Renal cortical epithelial cell (primary cell): ENCODE results near the gene ATP8A2. TPM values are rescaled to one million over a fixed set of nuclear protein-coding genes. Genes with fewer than 3 reads are reported as not detected.
A peak's percentile ranks its signal among the peaks of the same experiment; 100 is the strongest.

Source experiments
- DNase-seq: peaks from one replicate; pipeline ENCODE4 v3.0.0-alpha.2; 2011; ENCODE audit warnings: low read depth
- total RNA-seq: library from RNA; depleted of rRNA; stranded (reverse); fragments of >200 nt; gene quantifications from 2 replicates; pipeline ENCODE4 v1.2.3, GENCODE V29; 2014

Gene ATP8A2
- total RNA-seq, 1 donor from 2014 or later = 2.7 TPM

DNA sequence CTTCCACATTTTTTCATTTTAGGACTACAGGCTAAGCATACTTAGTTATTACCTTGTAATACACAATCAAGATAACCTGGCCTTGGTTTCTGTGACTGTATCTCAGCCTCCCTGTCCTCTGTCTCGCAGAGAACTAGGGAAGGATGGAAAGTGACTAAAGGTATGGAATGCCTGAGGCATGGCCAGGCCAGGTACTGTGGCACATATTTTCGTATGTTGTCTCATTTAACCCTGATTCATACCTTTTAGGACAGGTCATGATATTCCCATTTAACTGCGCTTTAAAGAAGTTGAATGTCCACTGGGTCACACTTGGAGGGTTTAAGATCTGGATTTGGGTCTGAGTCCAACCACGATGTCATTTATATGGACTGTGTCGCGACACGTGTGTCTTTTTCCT lies 357.4 kb downstream of the ATP8A2 start:
- DNase-seq = no peak

DNA sequence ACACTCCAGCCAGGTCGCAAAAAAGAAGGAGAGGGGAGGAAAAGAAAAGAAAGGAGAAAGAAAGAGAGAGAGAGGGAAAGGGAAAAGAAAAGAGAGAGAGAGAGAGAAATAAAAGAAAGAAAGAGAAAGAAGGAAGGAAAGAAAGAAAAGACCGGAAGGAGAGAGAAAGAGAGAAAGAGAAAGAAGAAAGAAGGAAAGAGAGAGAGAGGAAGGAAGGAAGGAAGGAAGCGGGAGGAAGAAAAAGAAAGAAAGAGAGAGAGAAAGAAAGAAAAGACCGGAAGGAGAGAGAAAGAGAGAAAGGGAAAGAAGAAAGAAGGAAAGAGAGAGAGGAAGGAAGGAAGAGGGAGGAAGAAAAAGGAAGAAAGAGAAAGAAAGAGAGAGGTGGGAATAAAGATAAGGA lies 359.3 kb downstream of the ATP8A2 start:
- no peak for DNase-seq

DNA sequence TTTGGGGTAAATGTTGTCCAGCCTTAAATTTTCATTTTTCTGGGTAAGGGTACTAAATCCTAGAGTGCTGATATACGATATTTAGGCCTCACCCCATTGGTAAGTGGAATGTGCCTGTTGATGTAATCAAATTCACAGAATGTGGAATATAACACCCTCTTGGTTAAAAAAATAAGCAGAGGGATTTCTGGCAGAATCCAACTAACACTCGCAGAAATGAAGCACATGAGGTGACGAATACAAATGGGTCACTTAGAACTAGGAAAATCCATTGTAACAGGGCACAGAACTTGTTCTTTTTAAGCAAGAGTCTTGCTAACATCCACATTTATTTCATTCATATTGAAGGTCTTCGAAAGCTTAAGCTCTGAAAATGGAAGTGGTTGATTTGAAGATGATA lies 359.8 kb downstream of the ATP8A2 start:
- DNase-seq = no peak

DNA sequence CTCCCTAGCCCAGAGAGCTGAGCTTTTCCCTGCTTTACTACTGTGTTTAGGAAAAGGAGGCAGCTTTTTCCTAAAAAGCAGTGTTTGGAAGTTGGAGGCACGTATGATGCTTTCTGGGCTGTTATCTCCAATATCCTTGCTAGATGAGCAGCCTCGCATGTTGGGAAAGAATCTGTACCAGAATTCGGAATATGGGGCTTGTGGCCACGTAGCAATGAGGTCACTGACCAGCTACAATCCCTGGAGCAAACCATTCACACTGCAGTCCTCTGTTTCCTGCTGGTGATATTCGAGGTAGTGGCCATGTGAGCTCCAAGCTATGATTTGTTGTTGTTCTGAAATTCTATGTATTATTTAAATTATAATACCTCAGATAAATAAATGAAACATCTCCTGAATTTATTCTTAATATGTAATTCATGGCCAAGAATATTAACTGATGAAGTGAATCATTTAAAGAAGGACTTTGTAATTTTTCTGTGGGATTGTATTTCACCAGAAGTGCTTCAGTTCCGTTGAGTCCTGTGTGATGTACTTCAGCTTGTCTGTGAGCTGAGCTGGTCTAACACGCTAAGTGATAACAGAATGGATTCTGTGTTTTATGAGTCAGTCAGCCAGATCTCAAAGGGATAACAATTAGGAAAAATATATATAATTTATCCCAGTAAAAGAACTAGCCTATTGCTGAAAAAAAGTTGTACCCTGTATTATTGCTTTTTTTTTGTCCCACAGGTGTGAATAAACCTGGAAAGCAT lies 360.5 kb downstream of the ATP8A2 start:
- DNase-seq = peak; percentile 39

DNA sequence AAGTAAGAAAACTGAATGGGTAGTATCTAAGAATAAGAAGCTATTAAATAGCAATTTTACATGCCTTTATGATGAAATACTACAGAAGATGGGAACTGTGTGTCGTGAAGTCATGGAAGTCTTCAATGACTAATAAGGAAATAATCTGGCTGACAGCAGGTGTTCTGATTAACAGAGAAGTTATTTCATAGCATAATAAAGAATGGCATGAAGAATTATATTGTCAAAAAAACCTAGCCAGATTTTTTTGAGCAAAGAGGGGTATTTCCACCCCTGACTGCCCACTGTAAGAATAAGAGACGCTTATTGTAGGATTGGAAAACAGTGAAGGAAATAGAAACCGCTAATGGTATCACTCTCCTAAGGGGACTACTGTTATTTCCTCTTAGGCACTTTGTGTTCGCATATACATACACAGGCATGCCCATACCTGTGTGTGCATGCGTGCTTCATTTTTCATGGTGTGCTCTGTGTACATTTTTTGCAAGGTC lies 361.3 kb downstream of the ATP8A2 start:
- peak; percentile 82 for DNase-seq

DNA sequence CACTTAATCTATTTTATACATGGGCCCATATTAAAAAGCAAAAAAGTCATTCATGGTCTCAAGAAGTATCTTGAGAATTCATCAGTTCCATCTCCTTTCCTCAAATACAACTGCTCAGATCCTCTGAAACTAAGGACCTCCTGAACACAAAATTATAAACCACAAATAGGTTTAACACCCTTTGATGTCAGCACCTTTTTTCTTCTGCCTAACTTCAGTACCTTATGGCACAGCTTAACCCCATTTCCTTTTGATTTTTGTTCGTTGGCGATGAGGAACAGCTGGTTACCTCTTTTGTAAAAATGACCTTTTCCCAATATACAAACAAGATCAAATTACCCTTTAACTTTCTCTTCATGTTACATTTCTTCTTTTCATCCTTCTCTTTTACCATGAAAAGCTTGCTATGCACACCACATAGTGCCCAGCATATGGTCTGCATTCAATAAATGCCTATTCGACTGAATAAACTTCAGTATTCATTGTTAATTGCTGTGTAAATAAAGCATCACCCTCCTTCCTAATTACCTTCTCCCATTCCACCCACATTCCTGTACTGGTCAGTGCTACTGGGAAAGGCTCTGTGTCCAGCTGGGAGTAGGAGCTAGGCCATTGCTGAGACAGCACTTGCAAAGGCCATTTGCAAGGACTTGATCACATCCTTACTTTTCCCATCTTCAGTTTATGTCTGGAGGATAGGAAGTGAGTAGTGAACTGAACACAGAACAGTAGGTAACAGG lies 362.1 kb downstream of the ATP8A2 start:
- peak; percentile 71 for DNase-seq

DNA sequence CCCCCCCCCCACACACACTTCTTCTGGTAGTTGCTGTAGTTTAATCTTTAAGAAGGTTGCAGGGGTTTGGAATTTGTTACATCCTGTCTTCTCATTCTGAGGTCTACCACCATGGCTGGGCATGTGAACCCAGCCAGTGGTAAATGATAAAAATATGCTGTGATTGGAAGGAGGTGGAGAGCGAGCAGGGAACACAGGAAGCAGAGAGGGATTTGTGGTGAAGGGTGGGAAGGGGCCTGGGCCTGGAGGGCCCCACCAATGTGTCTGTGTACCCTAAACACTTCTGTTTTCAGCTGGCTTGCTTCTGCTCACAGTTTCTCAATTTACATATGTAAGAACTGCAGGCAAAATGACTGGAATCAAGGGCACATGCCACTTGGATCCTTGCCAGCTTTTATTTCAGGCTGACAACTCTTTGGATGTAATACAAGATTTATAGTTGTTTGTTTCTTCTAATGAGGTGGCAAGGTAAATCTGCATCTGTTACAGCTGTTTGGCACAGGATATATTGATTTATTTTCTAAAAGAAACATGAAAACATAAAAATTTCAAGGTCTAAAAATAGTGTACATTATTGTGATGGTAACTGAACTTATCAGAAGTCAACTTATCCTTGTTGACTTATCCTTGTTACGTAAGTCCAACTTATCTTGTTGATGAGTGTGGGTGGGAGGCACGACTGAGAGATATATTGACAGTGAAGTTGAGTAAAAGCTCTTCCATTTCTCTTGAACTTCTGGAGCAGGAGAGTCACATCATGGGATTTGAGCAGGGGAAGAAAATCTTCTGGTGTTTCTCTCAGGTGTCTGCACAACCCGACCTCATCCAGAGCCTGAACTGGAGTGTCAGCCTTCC lies 366.8 kb downstream of the ATP8A2 start:
- DNase-seq = peak; percentile 85

DNA sequence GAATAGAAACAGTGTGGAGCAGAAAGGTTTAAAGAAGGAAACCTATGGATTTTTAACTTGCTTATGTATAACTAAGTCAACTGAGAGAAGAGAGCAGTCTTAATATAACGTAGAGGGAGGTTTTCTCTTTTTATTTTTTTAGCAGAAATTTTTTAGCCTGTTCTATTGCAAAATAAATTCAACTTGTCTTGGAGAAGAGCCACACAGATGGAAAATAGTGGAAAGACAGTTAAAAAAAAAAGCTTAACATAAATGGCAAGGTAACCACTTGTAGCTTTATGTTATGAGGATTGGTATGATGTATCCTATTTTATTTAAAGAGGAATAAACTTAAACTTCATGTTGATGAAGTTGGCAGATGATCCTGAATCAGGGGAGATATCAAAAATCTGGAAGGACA lies 367.6 kb downstream of the ATP8A2 start:
- DNase-seq = no peak

DNA sequence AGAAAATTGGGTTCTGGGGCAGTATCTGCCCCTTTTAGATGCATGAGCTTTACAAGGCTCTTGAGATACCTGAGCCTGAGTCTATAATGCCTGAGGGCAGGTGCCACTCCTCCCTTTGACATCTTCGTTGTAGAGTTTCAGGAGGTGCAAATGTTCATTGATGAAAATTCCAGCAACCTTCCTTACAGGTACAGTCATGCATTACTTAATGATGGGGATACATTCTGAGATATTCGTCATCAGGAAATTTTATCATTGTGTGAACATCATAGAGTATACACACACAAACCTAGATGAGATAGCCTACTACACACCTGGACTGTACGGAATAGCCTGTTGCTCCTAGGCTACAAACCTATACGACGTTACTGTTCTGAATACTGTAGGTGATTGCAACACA lies 370.0 kb downstream of the ATP8A2 start:
- no peak for DNase-seq

DNA sequence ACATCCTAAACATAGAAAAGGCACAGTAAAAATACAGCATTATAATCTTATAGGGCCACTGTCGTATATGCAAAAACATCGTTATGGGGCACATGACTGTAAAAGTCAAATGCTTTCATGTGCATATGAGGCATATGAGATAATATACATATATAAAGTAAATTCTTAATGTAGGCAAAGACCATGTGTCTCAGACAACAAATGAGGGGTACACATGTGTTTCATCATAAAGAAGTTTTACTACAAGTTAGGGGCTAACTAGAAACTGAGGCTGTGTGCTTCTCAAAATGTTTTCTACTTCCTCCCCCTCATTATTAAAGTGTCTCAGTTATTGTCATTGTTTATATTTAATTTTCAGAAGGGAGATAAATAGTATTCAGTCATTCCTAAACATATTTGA lies 370.4 kb downstream of the ATP8A2 start:
- DNase-seq = no peak

DNA sequence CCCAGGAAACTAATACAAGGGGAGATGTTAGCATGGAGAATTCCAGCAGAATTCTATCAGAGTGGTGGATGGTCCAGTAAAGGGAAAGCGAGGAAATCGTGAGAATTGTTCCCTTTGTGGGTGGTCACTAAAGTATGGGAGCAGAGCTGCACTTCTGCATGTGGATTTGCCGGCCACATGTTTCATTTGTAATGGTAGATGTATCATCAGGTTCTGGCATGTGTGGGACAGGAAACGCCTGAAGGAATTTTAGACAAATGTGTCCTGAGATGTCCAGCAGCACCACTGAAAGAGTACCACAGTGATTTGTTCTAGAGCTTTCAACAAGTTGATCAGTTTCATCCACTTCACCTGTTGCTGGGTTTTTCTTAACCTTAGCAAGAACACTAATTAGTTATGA lies 371.6 kb downstream of the ATP8A2 start:
- no peak for DNase-seq

DNA sequence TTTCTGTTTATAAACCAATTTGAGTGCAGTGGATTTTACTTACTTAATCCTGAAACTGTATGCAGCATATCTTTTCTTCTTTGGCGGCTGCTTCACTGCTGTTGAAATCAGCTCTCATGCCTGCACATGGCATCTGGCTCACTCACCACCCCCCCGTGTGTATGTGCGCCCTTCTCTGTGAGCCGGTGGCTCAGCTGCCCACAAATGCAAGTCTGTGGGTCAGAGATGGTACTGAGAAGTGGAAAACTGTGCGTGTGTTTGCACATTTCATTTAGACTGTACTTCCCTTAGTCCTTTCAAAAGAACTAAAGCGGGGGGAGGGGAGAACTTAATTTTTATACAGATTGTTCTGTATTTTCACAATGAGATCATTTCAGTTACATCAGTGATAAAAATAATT lies 372.4 kb downstream of the ATP8A2 start:
- no peak for DNase-seq

DNA sequence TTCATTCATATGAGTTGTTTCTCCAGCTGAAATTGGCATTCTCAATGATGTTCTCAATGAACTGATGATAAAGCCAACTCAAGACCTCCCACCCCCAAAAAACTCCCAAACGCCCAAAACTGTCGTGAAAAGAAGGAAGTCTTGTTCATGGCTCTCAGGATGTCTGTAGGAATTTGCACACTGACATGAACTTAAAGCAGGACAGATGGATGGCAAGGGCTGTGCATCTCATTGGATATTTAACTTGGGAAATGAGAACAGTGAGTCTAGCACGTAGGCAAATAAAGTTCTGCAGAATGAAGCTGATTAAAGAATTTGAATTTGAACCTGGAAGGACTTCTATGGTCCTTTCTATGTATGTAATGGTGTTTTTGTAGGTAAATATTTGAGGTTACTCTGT lies 374.4 kb downstream of the ATP8A2 start:
- DNase-seq = no peak

DNA sequence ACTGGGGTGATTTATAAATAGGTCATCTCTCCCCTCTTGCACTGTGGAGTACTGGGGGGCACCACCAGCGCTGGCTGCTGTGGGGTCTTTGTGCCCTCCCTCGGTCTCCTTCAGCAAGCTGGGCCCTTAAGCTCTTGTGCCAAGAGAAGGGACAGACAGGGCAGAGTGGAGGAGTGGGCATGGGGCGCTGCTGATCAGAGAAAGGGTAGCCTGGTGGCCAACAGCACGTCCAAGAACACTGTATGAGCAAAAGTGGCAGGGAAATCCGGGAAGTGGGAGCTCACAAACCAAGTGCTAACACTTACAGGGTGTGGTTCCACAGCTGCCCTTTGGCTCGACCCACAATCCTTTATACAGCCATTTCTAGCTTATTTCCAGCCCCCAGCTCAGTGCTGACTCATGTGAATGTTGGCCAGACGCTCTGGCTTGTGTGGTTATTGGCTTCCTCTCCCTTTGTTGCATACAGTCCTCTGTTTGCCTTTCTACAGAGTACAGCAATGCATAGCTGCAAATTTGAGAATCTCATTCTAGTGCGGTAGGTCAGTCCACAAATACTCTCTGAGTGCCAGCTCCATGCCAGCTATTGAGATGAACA lies 381.3 kb downstream of the ATP8A2 start:
- DNase-seq = peak; percentile 82

DNA sequence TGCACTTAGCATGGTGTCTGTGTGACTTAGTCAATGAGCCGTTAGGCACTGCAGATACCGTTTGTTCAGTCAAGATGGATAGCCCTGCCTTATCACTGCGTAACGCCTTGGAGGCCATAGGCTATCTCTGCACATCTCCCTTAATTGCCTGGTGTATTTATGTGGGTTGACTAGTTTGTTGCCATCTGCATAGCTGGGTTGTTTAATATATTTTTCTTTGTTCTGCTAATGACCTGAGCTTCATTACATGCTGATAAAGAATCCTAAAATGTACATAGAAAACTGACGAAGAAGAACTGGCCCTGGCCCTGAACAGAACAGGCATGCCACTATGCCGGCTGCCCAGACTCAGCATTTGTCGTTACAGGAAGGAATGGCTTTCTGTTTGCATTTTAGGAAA lies 382.2 kb downstream of the ATP8A2 start:
- DNase-seq = no peak

DNA sequence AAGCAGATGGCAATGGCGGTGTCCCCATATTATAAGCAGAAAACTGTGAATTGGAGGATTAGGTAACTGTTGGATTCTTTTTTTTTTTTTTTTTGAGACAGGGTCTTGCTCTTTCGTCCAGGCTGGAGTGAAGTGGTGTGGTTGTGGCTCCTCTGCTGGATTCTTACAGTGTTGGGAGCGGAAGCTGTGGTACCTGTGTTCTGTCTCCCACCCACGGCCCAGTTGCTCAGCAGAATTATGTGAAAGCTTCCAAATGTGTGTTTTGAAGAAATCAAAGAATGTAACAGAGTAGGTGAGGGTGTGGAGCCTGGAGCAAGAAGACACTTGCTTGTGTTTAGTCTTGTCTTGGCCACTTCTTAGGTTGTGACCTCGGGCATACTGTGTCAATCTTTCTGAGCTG lies 384.5 kb downstream of the ATP8A2 start:
- no peak for DNase-seq

DNA sequence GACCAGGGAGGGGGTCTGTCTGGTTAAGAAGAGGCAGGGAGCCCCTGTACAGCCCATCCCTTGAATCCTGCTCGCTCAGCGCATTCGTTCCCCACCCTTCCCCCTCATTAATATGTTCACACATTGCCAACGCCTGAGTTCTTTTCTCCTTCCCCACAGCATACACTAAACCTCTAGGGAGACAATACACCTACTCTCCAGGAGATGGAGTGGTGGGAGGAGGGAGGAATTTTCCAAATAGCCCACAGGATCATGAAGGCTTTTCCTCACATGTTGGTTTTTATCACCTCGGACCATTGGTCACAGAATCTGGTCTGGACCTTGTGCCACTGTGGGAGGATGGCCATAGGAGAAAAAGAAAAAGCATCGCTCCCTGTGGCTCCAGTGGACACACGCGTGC lies 385.1 kb downstream of the ATP8A2 start:
- DNase-seq = peak; percentile 29

DNA sequence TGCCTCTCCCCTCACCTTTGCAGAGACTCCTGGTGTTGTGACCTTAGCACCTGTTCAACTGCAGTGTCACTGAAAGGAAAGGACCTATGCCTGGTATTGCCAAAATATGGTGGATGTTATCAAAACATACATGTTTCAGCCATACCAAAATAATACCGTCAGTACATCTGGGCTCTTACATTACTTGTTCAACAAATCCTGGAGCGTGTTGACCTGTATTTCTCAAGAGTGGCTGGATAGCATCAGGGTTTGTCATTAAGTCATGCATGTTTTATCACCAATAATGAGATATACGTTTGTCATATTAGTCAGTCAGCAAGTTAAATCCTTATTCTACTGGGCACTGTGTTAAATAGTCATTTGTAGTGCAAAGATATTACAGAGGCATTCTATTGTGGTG lies 389.3 kb downstream of the ATP8A2 start:
- no peak for DNase-seq

DNA sequence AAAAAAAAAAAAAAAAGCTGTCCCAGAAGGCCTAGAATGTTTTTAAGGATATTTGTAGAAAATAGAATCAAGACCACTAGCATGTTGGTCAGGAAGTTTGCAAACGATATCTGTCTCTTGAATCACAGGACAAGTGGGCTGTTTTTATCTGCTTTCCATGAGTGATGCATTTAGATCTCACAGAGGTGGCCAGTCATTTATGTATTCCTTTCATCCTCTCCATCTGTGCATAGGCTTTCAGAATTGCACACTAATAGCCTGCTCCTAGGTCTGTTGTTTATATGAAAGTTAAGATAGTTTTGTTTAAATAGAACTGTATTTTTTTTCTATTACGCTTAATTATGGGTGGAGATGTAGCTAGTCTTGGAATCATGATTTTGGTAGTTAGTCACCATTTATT lies 390.5 kb downstream of the ATP8A2 start:
- no peak for DNase-seq

DNA sequence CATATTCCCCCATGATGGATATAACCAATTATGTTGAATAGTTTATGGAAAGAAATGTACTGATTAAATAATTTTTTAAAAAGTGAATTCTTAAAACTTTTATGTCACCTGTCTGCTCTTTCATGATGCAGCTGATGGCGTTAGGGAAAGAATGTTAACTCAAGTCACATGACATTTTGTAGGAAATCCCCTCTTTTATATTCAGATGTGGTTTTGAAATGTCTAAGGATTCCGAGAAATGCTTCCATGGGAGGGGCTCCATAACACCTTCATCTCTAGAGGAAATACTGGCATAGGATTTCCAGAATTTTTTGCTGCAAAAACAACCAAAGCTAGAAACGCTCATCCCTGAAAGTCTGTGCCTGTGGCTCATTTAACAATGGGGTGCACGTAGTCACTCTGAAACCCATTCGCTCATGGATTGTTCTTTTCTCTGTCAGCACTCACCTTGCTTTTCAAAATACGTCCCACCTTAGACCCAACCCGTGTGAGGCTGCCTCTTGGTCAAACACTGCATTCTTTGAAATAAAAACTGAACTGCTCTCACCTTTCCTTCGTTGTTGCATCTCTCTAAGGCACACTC lies 391.1 kb downstream of the ATP8A2 start:
- DNase-seq = peak; percentile 36

DNA sequence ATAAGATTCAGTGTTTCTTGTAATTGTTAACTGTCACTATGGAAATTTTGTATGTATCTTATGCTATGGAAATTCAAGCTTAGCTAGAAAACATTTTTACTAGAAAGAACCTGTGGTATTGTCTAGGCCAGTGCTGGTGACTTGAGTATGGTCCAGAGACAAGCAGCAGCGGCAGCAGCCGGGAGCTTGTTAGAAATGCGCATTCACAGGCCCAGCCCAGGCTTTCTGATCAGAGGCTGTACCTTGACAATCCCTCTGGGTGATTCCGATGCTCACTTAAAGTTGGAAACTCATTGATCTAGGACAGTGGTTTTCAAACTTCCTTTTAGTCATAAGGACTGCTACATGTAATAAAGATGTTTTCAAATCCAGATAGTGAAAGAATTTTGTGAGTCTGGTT lies 392.6 kb downstream of the ATP8A2 start:
- DNase-seq = no peak

DNA sequence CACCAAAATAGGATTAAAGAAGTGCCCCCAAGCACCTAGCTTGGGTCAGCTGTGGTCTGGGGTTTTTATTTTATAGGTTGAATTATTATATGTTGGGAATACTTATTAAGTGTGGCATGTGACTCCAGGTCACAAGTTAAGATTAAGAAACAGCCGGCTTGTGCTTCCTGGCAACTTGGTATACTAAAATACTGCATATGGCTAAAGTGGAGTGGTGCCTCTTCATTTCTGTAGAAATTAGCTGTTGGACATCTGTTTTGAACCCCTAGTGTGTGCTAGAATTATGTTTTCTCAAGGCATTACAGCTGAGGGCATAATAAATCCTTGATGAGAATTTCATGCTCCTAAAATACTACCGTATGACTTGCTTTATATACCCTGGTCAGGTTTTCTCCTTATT lies 393.5 kb downstream of the ATP8A2 start:
- no peak for DNase-seq
